Upper lobe of left lung (tissue), 4 donors: ENCODE data around the gene HCK.

Source experiments
- POLR2AphosphoS5 ChIP-seq, 2 donors: sonication (generic); formaldehyde crosslinking; IDR thresholded peaks; one replicate each; pipeline ENCODE4 v1.5.1; 2017; ENCODE audit warnings: antibody characterized with exemption in 2 of 2
- TF ChIP-seq, protein P1 (sequence below), 6 experiments: fragments of 450-650 bp in 4 of 6; fragments of 200-600 bp in 2 of 6; sonication (generic) in 2 of 6; IDR thresholded peaks; one replicate each; pipeline ENCODE4 v1.5.1; 2016 to 2019; ENCODE audit warnings: antibody characterized with exemption in 6 of 6

DNA sequence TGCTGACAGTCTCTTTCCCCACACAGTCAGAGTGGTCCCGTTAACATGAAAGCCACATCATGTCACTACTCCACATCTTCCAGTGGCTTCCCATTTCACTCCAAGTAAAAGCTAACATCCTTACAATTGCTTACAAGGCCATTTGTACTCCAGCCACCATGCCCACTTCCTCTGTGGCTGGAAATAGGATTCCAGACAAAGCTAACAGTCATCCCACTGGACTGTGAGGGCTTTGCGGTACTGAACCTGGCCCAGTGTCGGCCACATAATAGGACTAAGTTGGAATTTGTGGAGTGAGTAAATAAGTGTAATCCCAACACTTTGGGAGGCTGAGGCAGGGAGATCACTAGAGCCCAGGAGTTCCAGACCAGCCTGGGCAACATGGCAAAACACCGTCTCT lies 31.0 kb upstream of the HCK start:
- no peak for TF ChIP-seq POLR2AphosphoS5 (IDR thresholded peaks at IDR 0.05)
- TF ChIP-seq, protein P1, sequence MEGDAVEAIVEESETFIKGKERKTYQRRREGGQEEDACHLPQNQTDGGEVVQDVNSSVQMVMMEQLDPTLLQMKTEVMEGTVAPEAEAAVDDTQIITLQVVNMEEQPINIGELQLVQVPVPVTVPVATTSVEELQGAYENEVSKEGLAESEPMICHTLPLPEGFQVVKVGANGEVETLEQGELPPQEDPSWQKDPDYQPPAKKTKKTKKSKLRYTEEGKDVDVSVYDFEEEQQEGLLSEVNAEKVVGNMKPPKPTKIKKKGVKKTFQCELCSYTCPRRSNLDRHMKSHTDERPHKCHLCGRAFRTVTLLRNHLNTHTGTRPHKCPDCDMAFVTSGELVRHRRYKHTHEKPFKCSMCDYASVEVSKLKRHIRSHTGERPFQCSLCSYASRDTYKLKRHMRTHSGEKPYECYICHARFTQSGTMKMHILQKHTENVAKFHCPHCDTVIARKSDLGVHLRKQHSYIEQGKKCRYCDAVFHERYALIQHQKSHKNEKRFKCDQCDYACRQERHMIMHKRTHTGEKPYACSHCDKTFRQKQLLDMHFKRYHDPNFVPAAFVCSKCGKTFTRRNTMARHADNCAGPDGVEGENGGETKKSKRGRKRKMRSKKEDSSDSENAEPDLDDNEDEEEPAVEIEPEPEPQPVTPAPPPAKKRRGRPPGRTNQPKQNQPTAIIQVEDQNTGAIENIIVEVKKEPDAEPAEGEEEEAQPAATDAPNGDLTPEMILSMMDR (IDR thresholded peaks at IDR 0.05) = no peak
